H1 (cell line): Measurements from ENCODE around the gene SPON2. TPM values are rescaled to one million over a fixed set of nuclear protein-coding genes. Genes with fewer than 3 reads are reported as not detected.

Experiments used
- CTCF ChIA-PET: fragments of 300-600 bp; sonication (Branson Sonifier 250); formaldehyde crosslinking; loops from one replicate; lab custom pipeline; 2021; ENCODE audit not compliant: partially characterized antibody; lab: Charles Lee
- POLR2A ChIA-PET: fragments of 300-600 bp; sonication (Branson Sonifier 250); formaldehyde crosslinking; loops from one replicate; lab custom pipeline; 2021; ENCODE audit warnings: inconsistent platforms; ENCODE audit not compliant: partially characterized antibody; lab: Charles Lee
- DNase-seq, 2 experiments: peaks; one replicate each; pipeline versions ENCODE4 v3.0.0 to v3.0.0-alpha.2; 2010 to 2022; ENCODE audit warnings: low spot score in 2 of 2, low read depth in 1 of 2, mixed read lengths in 1 of 2
- FAIRE-seq: peaks from 2 replicates; lab custom pipeline; 2011; peaks lifted over from hg19 to GRCh38; lab: Jason Lieb, UNC
- H2AFZ ChIP-seq: 2 replicates; pipeline ENCODE4 v1.8.1; 2012; ENCODE audit warnings: low read length, inconsistent platforms
- H2AK5ac ChIP-seq: 2 replicates; pipeline ENCODE4 v1.6.1; 2013; ENCODE audit warnings: low read depth, low read length
- H2BK120ac ChIP-seq: replicated peaks from 2 replicates; pipeline ENCODE3; 2013; ENCODE audit warnings: low read depth, low read length, inconsistent platforms
- H2BK12ac ChIP-seq: 2 replicates; pipeline ENCODE4 v1.6.1; 2013; ENCODE audit warnings: low read depth, low read length
- H2BK15ac ChIP-seq: 2 replicates; pipeline ENCODE4 v1.6.1; 2013; ENCODE audit warnings: low read length
- H2BK20ac ChIP-seq: 2 replicates; pipeline ENCODE4 v1.6.1; 2013; ENCODE audit warnings: low read length
- H2BK5ac ChIP-seq: 2 replicates; pipeline ENCODE4 v1.6.1; 2013; ENCODE audit warnings: low read depth, low read length
- H3K14ac ChIP-seq: 2 replicates; pipeline ENCODE4 v1.6.1; 2013; ENCODE audit warnings: inconsistent platforms; ENCODE audit not compliant: insufficient read length
- H3K18ac ChIP-seq: 2 replicates; pipeline ENCODE4 v1.6.1; 2013; ENCODE audit warnings: low read length; ENCODE audit errors: extremely low read depth
- H3K23ac ChIP-seq: 2 replicates; pipeline ENCODE4 v1.6.1; 2013; ENCODE audit warnings: inconsistent platforms; ENCODE audit not compliant: insufficient read length
- H3K23me2 ChIP-seq: 2 replicates; pipeline ENCODE4 v1.6.1; 2013; ENCODE audit warnings: low read depth, low read length
- H3K27ac ChIP-seq: 2 replicates; pipeline ENCODE4 v1.6.1; 2011; ENCODE audit warnings: low read depth, low read length, inconsistent platforms
- H3K27me3 ChIP-seq, 4 experiments: replicated peaks in 1 of 4; 1 replicate in 1 of 4; 2 replicates in 3 of 4; pipeline versions ENCODE4 v1.6.1 to v1.8.1; 2011 to 2013; ENCODE audit warnings: low read length in 3 of 4, mild to moderate bottlenecking in 3 of 4, inconsistent platforms in 2 of 4, mixed read lengths in 2 of 4, moderate library complexity in 1 of 4; ENCODE audit not compliant: control insufficient read depth in 3 of 4, insufficient read depth in 3 of 4; ENCODE audit errors: extremely low read depth in 1 of 4
- H3K36me3 ChIP-seq, 4 experiments: 2 replicates each; pipeline versions ENCODE4 v1.6.1 to v1.8.1; 2011 to 2013; ENCODE audit warnings: mild to moderate bottlenecking in 4 of 4, low read length in 3 of 4, moderate library complexity in 2 of 4, control low read depth in 1 of 4, inconsistent platforms in 1 of 4; ENCODE audit not compliant: insufficient read depth in 4 of 4, control insufficient read depth in 2 of 4
- H3K4ac ChIP-seq: replicated peaks from 2 replicates; pipeline ENCODE3; 2013; ENCODE audit warnings: low read length, low read depth, mixed read lengths, inconsistent platforms; ENCODE audit not compliant: insufficient read length
- H3K4me1 ChIP-seq, 4 experiments: replicated peaks in 1 of 4; 1 replicate in 1 of 4; 2 replicates in 3 of 4; pipeline versions ENCODE4 v1.6.1 to v1.8.1; 2011 to 2013; ENCODE audit warnings: low read length in 3 of 4, inconsistent platforms in 2 of 4, mixed read lengths in 1 of 4; ENCODE audit not compliant: insufficient read depth in 4 of 4, control insufficient read depth in 3 of 4
- H3K4me2 ChIP-seq, 2 experiments: 2 replicates each; pipeline versions ENCODE4 v1.6.1 to v1.8.1; 2011 to 2013; ENCODE audit warnings: low read depth in 2 of 2, low read length in 2 of 2, control low read depth in 1 of 2, inconsistent platforms in 1 of 2, mild to moderate bottlenecking in 1 of 2; ENCODE audit not compliant: insufficient read depth in 1 of 2
- H3K4me3 ChIP-seq, 4 experiments: fragments of 200-600, 300-600 bp in 1 of 4; sonication (generic), shearing (Covaris generic), sonication (Bioruptor Twin) in 1 of 4; 2 replicates each; pipeline versions ENCODE4 v1.5.1 to v1.8.1; 2011 to 2016; ENCODE audit warnings: low read length in 4 of 4, low read depth in 3 of 4, control low read depth in 2 of 4, inconsistent platforms in 2 of 4, mild to moderate bottlenecking in 2 of 4, mixed read lengths in 1 of 4, moderate library complexity in 1 of 4; ENCODE audit not compliant: insufficient read depth in 2 of 4; ENCODE audit errors: extremely low read depth in 1 of 4
- H3K56ac ChIP-seq: replicated peaks from 2 replicates; pipeline ENCODE3; 2013; ENCODE audit warnings: low read depth, mild to moderate bottlenecking, mixed read lengths, low read length, inconsistent platforms; ENCODE audit not compliant: insufficient read length
- H3K79me1 ChIP-seq: 2 replicates; pipeline ENCODE4 v1.6.1; 2013; ENCODE audit warnings: low read depth, low read length, control low read depth
- H3K79me2 ChIP-seq, 2 experiments: 2 replicates each; pipeline versions ENCODE4 v1.6.1 to v1.8.1; 2012 to 2013; ENCODE audit warnings: low read length in 2 of 2, mild to moderate bottlenecking in 2 of 2, inconsistent platforms in 1 of 2; ENCODE audit not compliant: insufficient read depth in 2 of 2, control insufficient read depth in 1 of 2
- H3K9ac ChIP-seq, 4 experiments: replicated peaks in 1 of 4; 1 replicate in 1 of 4; 2 replicates in 3 of 4; pipeline versions ENCODE4 v1.6.1 to v1.8.1; 2011 to 2013; ENCODE audit warnings: low read depth in 3 of 4, low read length in 3 of 4, control low read depth in 2 of 4, mild to moderate bottlenecking in 2 of 4, moderate library complexity in 2 of 4, inconsistent platforms in 1 of 4; ENCODE audit errors: extremely low read depth in 1 of 4
- H3K9me3 ChIP-seq, 2 experiments: 2 replicates each; pipeline versions ENCODE4 v1.6.1 to v1.8.1; 2012 to 2013; ENCODE audit warnings: mild to moderate bottlenecking in 2 of 2, moderate library complexity in 2 of 2, control low read depth in 1 of 2, inconsistent platforms in 1 of 2, low read depth in 1 of 2, low read length in 1 of 2, mixed read lengths in 1 of 2; ENCODE audit not compliant: insufficient read depth in 2 of 2
- H4K20me1 ChIP-seq, 2 experiments: replicated peaks in 1 of 2; 2 replicates each; pipeline versions ENCODE3 to v1.8.1; 2011 to 2013; ENCODE audit warnings: inconsistent platforms in 2 of 2, low read length in 2 of 2, mild to moderate bottlenecking in 1 of 2; ENCODE audit not compliant: insufficient read depth in 2 of 2, control insufficient read depth in 1 of 2
- H4K5ac ChIP-seq: 2 replicates; pipeline ENCODE4 v1.6.1; 2013; ENCODE audit warnings: low read length, low read depth, mixed read lengths, inconsistent platforms; ENCODE audit not compliant: insufficient read length
- H4K8ac ChIP-seq: 2 replicates; pipeline ENCODE4 v1.8.0; 2013; ENCODE audit warnings: mild to moderate bottlenecking, moderate library complexity, low read length, inconsistent platforms; ENCODE audit not compliant: insufficient read depth; ENCODE audit errors: extremely low read depth
- H4K91ac ChIP-seq: replicated peaks from 2 replicates; pipeline ENCODE3; 2013; ENCODE audit warnings: low read length, mixed read lengths, inconsistent platforms; ENCODE audit not compliant: insufficient read length
- ASH2L ChIP-seq: fragments of 200-600, 300-600 bp; sonication (generic); IDR thresholded peaks from one replicate; pipeline ENCODE4 v1.7.1; 2017; ENCODE audit warnings: low read length
- BRCA1 ChIP-seq: IDR thresholded peaks from 2 replicates; pipeline ENCODE4 v1.6.1; 2012; ENCODE audit warnings: low read depth, low read length, improper control_type of control experiment
- CBX5 ChIP-seq: fragments of 300-800, 300-1000 bp; sonication (generic); IDR thresholded peaks from 2 replicates; pipeline ENCODE4 v1.7.1; 2016; ENCODE audit warnings: antibody characterized with exemption, low read length, low read depth
- CTBP2 ChIP-seq: IDR thresholded peaks from 2 replicates; pipeline ENCODE4 v1.7.0; 2011; ENCODE audit warnings: borderline replicate concordance, mild to moderate bottlenecking, moderate library complexity, mixed read lengths, low read length; ENCODE audit not compliant: insufficient read depth, insufficient read length
- HDAC2 ChIP-seq, 2 experiments: fragments of 300-600 bp in 1 of 2; sonication (generic) in 1 of 2; IDR thresholded peaks; 2 replicates each; pipeline ENCODE4 v1.6.1; 2011 to 2012; ENCODE audit warnings: low read depth in 2 of 2, low read length in 2 of 2, mild to moderate bottlenecking in 2 of 2, moderate library complexity in 2 of 2, borderline replicate concordance in 1 of 2, inconsistent platforms in 1 of 2
- HDAC6 ChIP-seq: IDR thresholded peaks from one replicate; pipeline ENCODE4 v1.7.1; 2012; ENCODE audit warnings: low read depth, mild to moderate bottlenecking, inconsistent platforms, low read length, moderate library complexity
- JUN ChIP-seq: IDR thresholded peaks from 2 replicates; pipeline ENCODE4 v1.6.1; 2011; ENCODE audit warnings: low read depth, mild to moderate bottlenecking, improper control_type of control experiment, low read length
- KDM5A ChIP-seq: fragments of 200-600 bp; IDR thresholded peaks from 2 replicates; pipeline ENCODE4 v1.7.1; 2012; ENCODE audit warnings: mild to moderate bottlenecking, low read length, inconsistent platforms, mixed read lengths
- NRF1 ChIP-seq: IDR thresholded peaks from 2 replicates; pipeline ENCODE4 v1.6.1; 2011; ENCODE audit warnings: mild to moderate bottlenecking, low read depth, low read length, improper control_type of control experiment
- PHF8 ChIP-seq: fragments of 200-600 bp; sonication (generic); conservative IDR thresholded peaks from 2 replicates; pipeline ENCODE4 v1.7.1; 2012; ENCODE audit warnings: low read depth, mild to moderate bottlenecking, inconsistent platforms, low read length, moderate library complexity
- POLR2AphosphoS5 ChIP-seq: IDR thresholded peaks from 2 replicates; pipeline ENCODE4 v1.6.1; 2011; ENCODE audit warnings: low read depth, low read length
- SRF ChIP-seq: IDR thresholded peaks from 2 replicates; pipeline ENCODE4 v1.6.1; 2011; ENCODE audit warnings: mild to moderate bottlenecking, low read depth, low read length, moderate library complexity
- WGBS, 2 experiments: shearing (Covaris generic) in 1 of 2; methylation state at CpG; one replicate each; pipeline versions ENCODE4 v1.1.6 to v1.1.7; 2013 to 2015; ENCODE audit warnings: low lambda C conversion rate in 2 of 2, mixed read lengths in 2 of 2, inconsistent platforms in 1 of 2, low coverage in 1 of 2, missing lambda C conversion rate in 1 of 2; ENCODE audit not compliant: insufficient replicate concordance in 2 of 2, insufficient coverage in 1 of 2, insufficient read length in 1 of 2; ENCODE audit errors: extremely low coverage in 1 of 2, missing lambda C conversion rate in 1 of 2; 5-methylcytosine and 5-hydroxymethylcytosine counted together
- polyA plus RNA-seq, 7 experiments: library from polyadenylated mRNA; depleted of rRNA in 3 of 7; stranded (reverse) in 5 of 7; unstranded in 2 of 7; fragments of >200 nt in 5 of 7; fragments of 200-250 nt in 2 of 7; gene quantifications; 1 replicate in 5 of 7; 2 replicates in 1 of 7; 4 replicates in 1 of 7; pipeline versions ENCODE4 v1.2.1 to v1.2.3, GENCODE V29; 2011 to 2013; ENCODE audit warnings: missing spikeins in 2 of 7, mixed read lengths in 2 of 7
- total RNA-seq: library from RNA; stranded (reverse); fragmentation: NEBNext Ultra II Directional; extraction: Animal tissue kit (Norgen Biotek cat#: 25700); gene quantifications from 2 replicates; pipeline ENCODE4 v1.2.1, GENCODE V29; 2021

The SPON2 gene
- total and polyA plus RNA-seq, 2 of the 8 experiments (the other 6 are each of a cell fraction or from before 2014, with no cell fraction given) = 2.8 to 3.2 TPM

DNA sequence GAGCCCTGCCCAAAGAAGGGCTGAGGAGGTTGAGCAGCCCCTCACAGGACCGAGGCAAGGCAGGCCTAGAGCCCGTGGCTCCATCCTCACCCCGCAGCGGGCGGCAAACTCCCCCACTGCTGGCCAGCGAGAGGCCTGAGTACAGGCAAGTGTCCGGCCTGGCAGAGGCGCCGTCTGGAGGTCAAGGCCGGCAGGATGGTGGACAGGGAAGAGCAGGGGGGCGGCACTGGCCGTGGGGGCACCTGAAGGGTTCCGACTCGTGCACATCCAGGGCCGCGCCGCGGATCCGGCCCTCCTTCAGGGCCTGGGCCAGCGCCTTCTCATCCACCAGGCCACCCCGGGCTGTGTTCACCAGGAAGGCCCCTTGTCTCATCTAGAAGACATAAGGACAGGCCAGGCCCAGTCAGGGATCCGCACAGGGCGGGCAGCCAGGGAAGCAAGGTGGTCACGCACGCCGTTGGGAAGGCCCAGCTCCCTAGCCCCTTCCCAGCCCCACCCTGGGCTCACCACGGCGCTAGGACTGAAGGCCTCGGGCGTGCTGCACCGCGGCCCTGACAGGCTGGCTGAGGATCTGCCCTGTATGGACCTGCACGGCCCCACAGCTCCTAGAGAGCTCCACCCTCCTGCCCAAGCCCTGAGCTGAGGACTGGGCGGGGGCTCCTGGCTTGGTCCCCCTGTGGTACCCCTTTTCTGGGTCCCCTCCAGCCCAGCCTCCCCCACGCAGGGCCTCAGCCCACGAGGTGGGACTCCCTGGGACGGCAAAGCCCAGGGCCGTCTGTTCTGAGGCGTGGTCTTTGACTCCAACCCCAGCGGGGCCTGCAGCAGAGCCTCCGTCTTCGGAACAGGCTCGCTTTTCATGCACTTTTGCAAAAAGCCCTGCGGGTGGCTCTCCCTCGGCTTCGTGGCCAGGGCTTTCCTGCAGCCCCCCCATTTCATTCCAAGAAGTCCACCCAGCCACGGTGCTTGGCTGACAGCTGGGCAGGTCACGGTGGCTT, 42.0 kb upstream of the SPON2 start:
- no peak overlapping the region for H4K8ac ChIP-seq
- H2BK20ac ChIP-seq = no peak overlapping the region
- H2BK5ac ChIP-seq = no peak overlapping the region
- H4K5ac ChIP-seq = no peak overlapping the region
- no peak overlapping the region for H3K9ac ChIP-seq
- 96% methylated on average over 32 of the region's 48 CpGs; no CpG with 5 or more reads in 1 of the 2 experiments for WGBS, 2 experiments
- H2BK12ac ChIP-seq = no peak overlapping the region
- FAIRE-seq (no peak), DNase-seq (no peak)
- no peaks in the 10 kb centered on the region for H3K79me2 ChIP-seq
- H3K79me1 ChIP-seq = peaks cover 2% of the 10 kb centered on the region; the same call in 1 of the 2 replicates
- no peak overlapping the region for H3K4ac ChIP-seq
- H3K23ac ChIP-seq = no peak overlapping the region
- POLR2A ChIA-PET = no interaction called here
- H3K14ac ChIP-seq = no peak overlapping the region
- H2AK5ac ChIP-seq = no peak overlapping the region
- H3K27ac ChIP-seq = no peak overlapping the region
- no peak overlapping the region for H2BK120ac ChIP-seq
- no peak overlapping the region for H4K91ac ChIP-seq
- no peak overlapping the region for H3K4me3 ChIP-seq
- no peak overlapping the region for H2BK15ac ChIP-seq
- CTCF ChIA-PET = interaction anchor here (1.1 kb wide), 1 partner anchor 84 kb away, joined by 4 read pairs; no protein-coding TSS in a partner anchor
- no peak overlapping the region for H3K18ac ChIP-seq
- no peaks in the 10 kb centered on the region for H3K4me1 ChIP-seq
- no peak overlapping the region for H2AFZ ChIP-seq
- H4K20me1 ChIP-seq = peaks cover 2 to 15% of the 10 kb centered on the region in 2 experiments
- H3K27me3 ChIP-seq = no peaks in the 10 kb centered on the region
- H3K56ac ChIP-seq = no peak overlapping the region
- no peaks in the 10 kb centered on the region for H3K9me3 ChIP-seq
- no peaks in the 10 kb centered on the region for H3K23me2 ChIP-seq
- H3K36me3 ChIP-seq = peaks cover 5 to 48% (median 15%) of the 10 kb centered on the region in 4 experiments; a peak in 6 of 8 replicates
- no peak overlapping the region for H3K4me2 ChIP-seq
- TF ChIP-seq PHF8 (no peak), CTBP2 (no peak), HDAC6 (no peak), SRF (no peak), HDAC2 (IDR thresholded peaks at IDR 0.05; ENCODE audit: borderline replicate concordance in 1 of 2, low read depth in 2 of 2, low read length in 2 of 2) (no peak), BRCA1 (no peak), NRF1 (no peak), ASH2L (no peak), JUN (no peak), CBX5 (no peak), KDM5A (no peak), POLR2AphosphoS5 (no peak)
